Smooth muscle cell (in vitro differentiated cells): ENCODE measurements around the gene ZNF574. TPM values are rescaled to one million over a fixed set of nuclear protein-coding genes. Genes with fewer than 3 reads are reported as not detected.

Experiments used
- DNase-seq: peaks from one replicate; lab custom pipeline; 2025; ENCODE audit not compliant: unreplicated experiment; lab: John Stamatoyannopoulos, UW
- H2AFZ ChIP-seq: fragments of 200-600 bp; sonication (generic); 2 replicates; pipeline ENCODE4 v1.6.0; 2016; ENCODE audit warnings: antibody characterized with exemption, low read depth, mild to moderate bottlenecking
- H3F3A ChIP-seq: fragments of 200-600 bp; sonication (generic); 2 replicates; pipeline ENCODE4 v1.6.0; 2017; ENCODE audit warnings: antibody characterized with exemption, low read depth
- H3K27ac ChIP-seq: fragments of 200-600 bp; sonication (generic); 2 replicates; pipeline ENCODE4 v1.5.1; 2016; ENCODE audit warnings: low read depth, mild to moderate bottlenecking
- H3K27me3 ChIP-seq: fragments of 200-600 bp; sonication (generic); 2 replicates; pipeline ENCODE4 v1.6.1; 2016; ENCODE audit warnings: low read depth, mild to moderate bottlenecking
- H3K36me3 ChIP-seq: fragments of 200-600 bp; sonication (generic); 2 replicates; pipeline ENCODE4 v1.5.1; 2016; ENCODE audit warnings: low read depth
- H3K4me1 ChIP-seq: fragments of 200-600 bp; sonication (generic); 2 replicates; pipeline ENCODE4 v1.5.1; 2016; ENCODE audit warnings: low read depth
- H3K4me2 ChIP-seq: fragments of 200-600 bp; sonication (generic); 2 replicates; pipeline ENCODE4 v1.6.0; 2016; ENCODE audit warnings: mild to moderate bottlenecking
- H3K4me3 ChIP-seq: fragments of 200-600 bp; sonication (generic); 2 replicates; pipeline ENCODE4 v1.5.1; 2016; ENCODE audit warnings: mild to moderate bottlenecking
- H3K79me2 ChIP-seq: fragments of 200-600 bp; sonication (generic); 2 replicates; pipeline ENCODE4 v1.6.0; 2016; ENCODE audit warnings: low read depth, mild to moderate bottlenecking
- H3K9ac ChIP-seq: fragments of 200-600 bp; sonication (generic); 2 replicates; pipeline ENCODE4 v1.6.0; 2016; ENCODE audit warnings: low read depth
- H3K9me3 ChIP-seq: fragments of 200-600 bp; sonication (generic); replicated peaks from 2 replicates; pipeline ENCODE4 v1.5.1; 2016; ENCODE audit warnings: low read depth
- H4K20me1 ChIP-seq: fragments of 200-600 bp; sonication (generic); 2 replicates; pipeline ENCODE4 v1.6.0; 2016; ENCODE audit warnings: low read depth
- CTCF ChIP-seq: fragments of 200-600 bp; sonication (generic); IDR thresholded peaks from 2 replicates; pipeline ENCODE4 v1.5.1; 2017; ENCODE audit warnings: borderline replicate concordance, mild to moderate bottlenecking, antibody characterized with exemption; ENCODE audit not compliant: insufficient read depth, poor library complexity, severe bottlenecking
- WGBS: methylation state at CpG from one replicate; pipeline ENCODE4 v1.1.7; 2016; ENCODE audit warnings: low lambda C conversion rate; 5-methylcytosine and 5-hydroxymethylcytosine counted together
- polyA plus RNA-seq: library from polyadenylated mRNA; unstranded; fragments of >200 nt; fragmentation: Nextera tagmentation; extraction: Ambion mirVana; gene quantifications from 2 replicates; pipeline ENCODE4 v1.2.1, GENCODE V29; 2016
- total RNA-seq: library from RNA; depleted of rRNA; stranded (reverse); fragments of >200 nt; gene quantifications from 2 replicates; pipeline ENCODE4 v1.2.3, GENCODE V29; 2014

ZNF574 gene
- total and polyA plus RNA-seq, 2 experiments from 2014 or later, result 8.9 to 20.5 TPM

- H3K27ac ChIP-seq, result no peak overlapping the region
- no peak overlapping the region for H3K4me2 ChIP-seq
- WGBS, result 98% methylated on average over 13 of the region's 13 CpGs
- no peaks in the 10 kb centered on the region for H3K27me3 ChIP-seq
- no peaks in the 10 kb centered on the region for H3K4me1 ChIP-seq
- no peaks in the 10 kb centered on the region for H4K20me1 ChIP-seq
- H2AFZ ChIP-seq, result no peak overlapping the region
- no peak for TF ChIP-seq CTCF
- H3F3A ChIP-seq, result no peaks in the 10 kb centered on the region
- H3K4me3 ChIP-seq, result no peak overlapping the region
- no peaks in the 10 kb centered on the region for H3K79me2 ChIP-seq
- H3K9me3 ChIP-seq, result no peaks in the 10 kb centered on the region
- H3K36me3 ChIP-seq, result no peaks in the 10 kb centered on the region
- no peak overlapping the region for H3K9ac ChIP-seq
- DNase-seq, result no peak
Measured at GRCh38 chr19:42059196-42059595, 16.8 kb upstream of the ZNF574 start.

- H3K79me2 ChIP-seq, result no peaks in the 10 kb centered on the region
- H3K27me3 ChIP-seq, result no peaks in the 10 kb centered on the region
- no peaks in the 10 kb centered on the region for H3F3A ChIP-seq
- H3K27ac ChIP-seq, result no peak overlapping the region
- 95% methylated on average over 3 of the region's 3 CpGs for WGBS
- no peak overlapping the region for H3K9ac ChIP-seq
- no peaks in the 10 kb centered on the region for H3K36me3 ChIP-seq
- no peak overlapping the region for H2AFZ ChIP-seq
- no peak overlapping the region for H3K4me3 ChIP-seq
- no peaks in the 10 kb centered on the region for H4K20me1 ChIP-seq
- DNase-seq, result no peak
- no peak overlapping the region for H3K4me2 ChIP-seq
- TF ChIP-seq CTCF, result no peak
- H3K9me3 ChIP-seq, result no peaks in the 10 kb centered on the region
- H3K4me1 ChIP-seq, result no peaks in the 10 kb centered on the region
Measured at GRCh38 chr19:42060117-42060516, 15.8 kb upstream of the ZNF574 start.

GRCh38 chr19:42062381-42062780 is 13.6 kb upstream of the ZNF574 start:
- H3F3A ChIP-seq, result no peaks in the 10 kb centered on the region
- H3K9me3 ChIP-seq, result no peaks in the 10 kb centered on the region
- no peak overlapping the region for H3K9ac ChIP-seq
- 92% methylated on average over 16 of the region's 16 CpGs for WGBS
- no peaks in the 10 kb centered on the region for H3K36me3 ChIP-seq
- H3K79me2 ChIP-seq, result no peaks in the 10 kb centered on the region
- H3K4me1 ChIP-seq, result no peaks in the 10 kb centered on the region
- H3K27ac ChIP-seq, result no peak overlapping the region
- no peak for DNase-seq
- no peaks in the 10 kb centered on the region for H4K20me1 ChIP-seq
- no peak overlapping the region for H2AFZ ChIP-seq
- no peak for TF ChIP-seq CTCF
- peaks cover 2% of the 10 kb centered on the region for H3K27me3 ChIP-seq
- no peak overlapping the region for H3K4me3 ChIP-seq
- no peak overlapping the region for H3K4me2 ChIP-seq

GRCh38 chr19:42064432-42064831 is 11.5 kb upstream of the ZNF574 start:
- Histone ChIP-seq H3K4me2 (no peak overlapping the region), H3F3A (no peaks in the 10 kb centered on the region), H3K4me1 (peaks cover 4% of the 10 kb centered on the region), H4K20me1 (no peaks in the 10 kb centered on the region), H3K36me3 (no peaks in the 10 kb centered on the region), H3K79me2 (no peaks in the 10 kb centered on the region), H2AFZ (no peak overlapping the region), H3K9me3 (no peaks in the 10 kb centered on the region), H3K4me3 (no peak overlapping the region), H3K27me3 (peaks cover 21% of the 10 kb centered on the region), H3K9ac (no peak overlapping the region), H3K27ac (no peak overlapping the region)
- WGBS, result 91% methylated on average over 6 of the region's 6 CpGs
- DNase-seq, result no peak
- TF ChIP-seq CTCF, result no peak
